GM21717 (cell line): ENCODE measurements around the gene GOLGA6A.
"Not testable (repeated sequence)": the region's sequence is repeated elsewhere in the genome, so short reads cannot be mapped to it uniquely, and the experiment has no call there.

Source experiments
- ATAC-seq: cut with Tn5 transposase; IDR thresholded peaks from one replicate; pipeline ENCODE4 v1.9.1; 2021; ENCODE audit warnings: mild to moderate bottlenecking, moderate library complexity; ENCODE audit not compliant: unreplicated experiment

GOLGA6A gene

GRCh38 chr15:74108111-74108510 is 25.8 kb upstream of the GOLGA6A start:
- no peak for ATAC-seq

- not testable (repeated sequence) for ATAC-seq
Measured at GRCh38 chr15:74099963-74100733, 17.8 kb upstream of the GOLGA6A start.

DNA sequence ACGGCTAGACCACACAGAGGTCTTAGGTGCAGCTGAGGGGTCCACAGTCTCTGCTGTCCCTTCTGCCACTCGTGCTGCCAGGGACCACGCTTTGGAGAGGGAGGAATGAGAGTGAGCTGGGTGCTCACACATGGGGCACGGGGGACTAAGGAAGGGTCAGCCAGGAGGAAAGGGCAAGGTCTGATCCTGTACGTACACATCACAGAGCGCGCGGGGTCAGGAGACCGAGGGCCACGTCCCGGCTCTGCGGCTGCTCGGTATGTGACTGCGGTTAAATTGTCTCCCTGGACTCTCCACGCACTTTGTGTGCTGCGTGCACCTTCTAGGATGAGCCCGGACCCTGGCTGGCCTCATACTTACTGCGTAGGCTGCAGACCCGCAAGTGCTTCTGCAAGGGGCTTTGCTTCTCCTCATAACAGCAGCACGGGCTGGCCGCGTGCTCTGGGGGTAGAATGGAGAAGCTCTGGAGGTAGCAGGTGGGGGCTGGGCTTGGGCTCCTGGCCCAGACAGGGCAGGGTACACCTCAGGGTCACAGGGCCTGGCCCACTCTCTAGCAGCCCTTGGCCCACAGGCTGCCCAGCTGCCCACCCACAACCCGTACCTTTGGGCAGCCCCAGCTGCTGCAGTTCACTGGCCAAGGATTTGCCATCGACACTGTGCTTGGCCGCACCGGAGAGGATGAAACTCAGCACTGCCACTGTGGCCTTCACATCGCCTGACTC is 14.6 kb upstream of the GOLGA6A start:
- ATAC-seq = not testable (repeated sequence)

DNA sequence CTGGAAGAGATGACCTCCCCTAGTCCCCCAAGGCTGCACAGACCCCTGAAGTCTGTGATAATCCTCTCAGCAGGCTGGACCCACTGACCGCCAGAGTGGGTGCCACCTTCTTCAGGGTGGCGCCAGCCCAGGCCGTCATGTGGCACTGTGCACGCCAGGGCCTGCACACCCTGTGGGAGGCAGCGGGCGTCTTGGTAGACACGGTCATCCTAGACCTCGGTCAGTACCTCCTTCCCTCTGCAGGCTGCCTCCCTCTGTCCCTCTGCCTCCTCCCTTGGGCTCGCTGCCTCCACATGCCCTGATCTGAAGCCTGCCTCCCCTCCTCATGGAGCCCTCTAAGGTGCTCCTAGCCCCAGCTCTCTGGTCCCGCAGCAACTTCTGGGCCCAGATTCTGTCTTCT is 13.3 kb upstream of the GOLGA6A start:
- not testable (repeated sequence) for ATAC-seq

- ATAC-seq = not testable (repeated sequence)
Measured at GRCh38 chr15:74094567-74094966, 12.2 kb upstream of the GOLGA6A start.

- ATAC-seq = not testable (repeated sequence)
Measured at GRCh38 chr15:74075781-74076180, 6.6 kb downstream of the GOLGA6A start.

- ATAC-seq = not testable (repeated sequence)
Measured at GRCh38 chr15:74072614-74073337, 9.6 kb downstream of the GOLGA6A start.

DNA sequence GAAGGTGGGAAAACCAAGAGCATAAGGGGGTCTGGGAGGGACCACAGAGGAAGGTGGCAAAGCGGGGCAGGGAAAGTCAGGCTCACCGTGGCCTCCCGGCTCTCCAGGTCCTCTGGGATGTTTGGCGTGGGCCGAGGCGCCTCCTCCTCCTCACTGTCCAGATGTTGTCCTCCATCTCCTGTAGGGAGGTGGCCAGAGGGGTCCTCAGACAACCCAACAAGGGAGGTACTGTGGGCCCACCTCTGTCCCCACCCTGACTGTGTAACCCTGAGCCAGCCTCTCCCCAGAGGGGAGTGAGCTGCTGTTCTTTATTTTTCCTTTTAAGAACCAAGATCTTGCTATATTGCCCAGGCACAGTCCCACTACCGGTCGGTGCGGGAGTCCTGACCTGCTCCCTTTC is 10.2 kb downstream of the GOLGA6A start:
- not testable (repeated sequence) for ATAC-seq

GRCh38 chr15:74071645-74072044 is 10.7 kb downstream of the GOLGA6A start:
- not testable (repeated sequence) for ATAC-seq

DNA sequence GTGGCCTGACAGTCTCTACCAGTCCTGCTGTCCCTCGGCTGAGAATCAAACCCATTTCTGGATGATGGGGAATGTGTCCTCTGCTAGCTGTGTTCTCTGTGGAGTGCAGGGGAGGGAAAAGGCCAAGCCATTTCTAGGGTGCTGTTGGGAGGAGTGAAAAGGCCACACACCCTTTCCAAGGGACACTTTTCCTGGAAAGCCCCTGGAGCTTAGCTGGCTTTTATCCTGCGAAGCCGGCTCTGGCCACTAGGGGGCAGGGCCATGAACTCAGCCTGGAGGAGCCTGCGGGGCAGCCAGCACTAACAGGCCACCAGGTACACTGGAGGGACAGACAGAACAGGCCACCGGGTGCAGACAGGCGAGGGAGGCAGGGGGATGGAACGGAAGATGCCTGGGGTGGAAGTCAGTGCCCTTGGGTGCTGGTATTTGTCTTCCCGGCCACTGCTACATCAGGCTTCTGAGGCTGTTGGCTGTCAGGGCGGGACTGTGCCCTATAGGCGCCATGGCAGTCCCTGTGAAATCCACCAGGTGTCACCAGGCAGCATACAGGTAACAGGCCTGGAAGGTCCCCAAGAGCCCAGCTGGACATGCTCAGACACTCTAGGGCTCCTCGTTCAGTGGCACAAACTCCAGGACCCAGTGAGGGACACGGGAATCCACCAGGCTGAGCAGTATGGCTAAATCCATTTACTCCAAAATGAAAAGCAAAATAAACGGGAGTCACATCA is 16.5 kb downstream of the GOLGA6A start:
- not testable (repeated sequence) for ATAC-seq

- not testable (repeated sequence) for ATAC-seq
Measured at GRCh38 chr15:74064822-74065221, 17.5 kb downstream of the GOLGA6A start.

- ATAC-seq = not testable (repeated sequence)
Measured at GRCh38 chr15:74064183-74064582, 18.2 kb downstream of the GOLGA6A start.

GRCh38 chr15:74063425-74064146 is 18.8 kb downstream of the GOLGA6A start:
- not testable (repeated sequence) for ATAC-seq

GRCh38 chr15:74062671-74063070 is 19.7 kb downstream of the GOLGA6A start:
- ATAC-seq = no peak

GRCh38 chr15:74062236-74062635 is 20.1 kb downstream of the GOLGA6A start:
- no peak for ATAC-seq

- ATAC-seq = no peak
Measured at GRCh38 chr15:74060251-74060650, 22.1 kb downstream of the GOLGA6A start.

DNA sequence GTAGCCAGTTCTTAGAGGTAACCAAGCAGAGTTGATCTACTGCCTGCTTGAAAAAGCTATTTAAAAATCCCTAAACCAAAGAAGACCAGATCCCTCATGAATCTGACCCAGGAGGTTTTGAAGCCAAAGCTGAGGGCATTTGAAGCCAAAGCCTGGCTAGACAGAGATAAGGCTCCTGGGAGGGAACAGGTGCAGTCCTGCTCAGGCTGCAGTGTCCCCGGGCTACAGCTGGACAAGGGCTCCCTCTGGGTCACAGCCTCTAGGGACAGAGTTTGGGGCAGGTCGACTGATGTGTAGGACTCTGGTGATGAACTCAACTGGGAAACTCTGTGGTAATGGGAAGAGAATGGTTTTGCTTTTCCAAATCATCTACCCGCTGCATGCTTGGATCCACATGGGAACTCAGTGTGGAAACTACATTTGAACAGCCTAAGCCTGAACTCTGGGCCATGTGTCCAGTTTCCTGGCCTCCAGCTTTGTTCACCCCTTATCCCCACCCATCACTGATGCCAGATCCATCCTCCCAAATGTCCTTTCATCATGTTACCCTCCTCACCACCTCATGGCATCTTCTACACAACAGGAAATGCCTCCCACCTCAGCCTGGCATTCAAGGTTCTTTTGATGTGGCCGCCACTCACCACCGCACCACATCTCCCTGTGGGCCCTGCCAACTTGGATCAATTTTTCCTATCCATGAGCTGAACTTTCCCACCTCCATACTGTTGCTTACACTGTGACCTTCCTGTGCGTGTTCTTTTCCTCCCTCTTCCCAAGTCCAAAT is 23.1 kb downstream of the GOLGA6A start:
- not testable (repeated sequence) for ATAC-seq

GRCh38 chr15:74056330-74056729 is 26.0 kb downstream of the GOLGA6A start:
- ATAC-seq = not testable (repeated sequence)

DNA sequence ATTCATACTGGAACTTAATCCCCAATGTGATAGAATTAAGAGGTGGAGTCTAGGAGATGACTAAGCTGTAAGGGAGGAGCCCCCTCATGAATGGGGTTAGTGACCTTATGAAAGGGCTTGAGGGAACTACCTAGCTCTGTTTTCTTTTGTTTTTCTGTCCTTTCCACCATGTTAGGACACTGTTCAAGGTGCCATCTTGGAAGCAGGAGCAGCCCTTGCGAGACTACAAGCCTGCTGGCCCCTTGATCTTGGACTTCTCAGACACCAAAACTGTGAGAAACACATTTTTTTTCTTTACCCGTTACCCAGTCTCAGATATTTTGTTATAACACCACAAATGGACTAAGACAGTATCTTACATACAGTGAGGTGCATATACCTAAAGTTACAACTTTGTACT is 26.5 kb downstream of the GOLGA6A start:
- ATAC-seq = no peak
